ENCODE results near the gene OS9.

- no peak for TF ChIP-seq POLR2A (IDR thresholded peaks at IDR 0.05; ENCODE audit: low read depth, low read length)
- TF ChIP-seq POLR2AphosphoS5 (IDR thresholded peaks at IDR 0.05; ENCODE audit: low read depth, low read length) = no peak
Observed at GRCh38 chr12:57674691-57675090, 19.2 kb upstream of the OS9 start.

Data from GM12891 (cell line).